Fibroblast of the aortic adventitia (primary cell): ENCODE results near the gene PLAC9. TPM values are rescaled to one million over a fixed set of nuclear protein-coding genes. Genes with fewer than 3 reads are reported as not detected.
"Not testable (repeated sequence)": the region's sequence is repeated elsewhere in the genome, so short reads cannot be mapped to it uniquely, and the experiment has no call there.

ENCODE experiments used
- DNase-seq: peaks from one replicate; pipeline ENCODE4 v3.0.0-alpha.2; 2010; ENCODE audit warnings: low read depth
- H3K4me3 ChIP-seq: 2 replicates; pipeline ENCODE4 v1.5.1; 2011; ENCODE audit warnings: low read depth, mild to moderate bottlenecking, control low read depth, low read length, moderate library complexity
- CTCF ChIP-seq: IDR thresholded peaks from 2 replicates; pipeline ENCODE4 v1.5.1; 2011; ENCODE audit warnings: mild to moderate bottlenecking, low read length, control low read depth, inconsistent platforms; ENCODE audit not compliant: insufficient read depth
- total RNA-seq: library from RNA; depleted of rRNA; stranded (reverse); fragments of >200 nt; gene quantifications from 2 replicates; pipeline ENCODE4 v1.2.3, GENCODE V29; 2012; ENCODE audit warnings: low replicate concordance

The PLAC9 gene
- total RNA-seq, 1 donor = 32.1 TPM

- no peak overlapping the region for H3K4me3 ChIP-seq
- no peak for TF ChIP-seq CTCF
- no peak for DNase-seq
Observed at GRCh38 chr10:80126876-80127275, 5.7 kb upstream of the PLAC9 start.

- no peak overlapping the region for H3K4me3 ChIP-seq
- no peak for TF ChIP-seq CTCF
- DNase-seq = peak; percentile 36
Observed at GRCh38 chr10:80131499-80131901, 1.0 kb upstream of the PLAC9 start.

GRCh38 chr10:80133206-80133605, 676 bp downstream of the PLAC9 start:
- H3K4me3 ChIP-seq = peak overlapping the region; percentile 78
- DNase-seq = peak; percentile 60
- TF ChIP-seq CTCF = no peak

GRCh38 chr10:80133687-80134086, 1.2 kb downstream of the PLAC9 start:
- DNase-seq = not testable (repeated sequence)
- H3K4me3 ChIP-seq = peak overlapping the region; percentile 78

- no peak overlapping the region for H3K4me3 ChIP-seq
- no peak for TF ChIP-seq CTCF
- DNase-seq = peak; percentile 99
Observed at GRCh38 chr10:80136134-80136571, 3.6 kb downstream of the PLAC9 start.

GRCh38 chr10:80137031-80137862, 4.7 kb downstream of the PLAC9 start:
- TF ChIP-seq CTCF = no peak
- H3K4me3 ChIP-seq = no peak overlapping the region
- DNase-seq = peak; percentile 93

- no peak for TF ChIP-seq CTCF
- DNase-seq = no peak
Observed at GRCh38 chr10:80137920-80138319, 5.4 kb downstream of the PLAC9 start.

More at GRCh38 chr10:80137920-80138319, 5.4 kb downstream of the PLAC9 start:
- no peak overlapping the region for H3K4me3 ChIP-seq
